ENCODE data around the gene ROS1.

The ROS1 gene

DNA sequence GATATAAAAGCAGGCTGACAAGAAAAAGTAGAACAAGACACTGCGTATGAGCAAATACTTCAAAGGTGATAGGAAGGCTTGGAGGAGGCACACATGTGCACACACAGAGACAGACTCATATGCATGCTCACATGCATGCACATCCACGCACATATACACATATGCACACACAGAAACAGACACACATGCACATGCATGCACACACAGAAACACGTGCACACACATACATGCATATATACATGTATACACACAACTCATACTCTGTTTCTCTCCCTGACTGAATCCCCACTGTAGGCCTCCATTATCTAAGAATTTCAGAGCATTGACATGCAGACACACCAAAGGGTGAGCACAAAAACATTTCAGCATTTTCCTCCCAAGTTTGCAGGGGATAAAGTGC is 116.7 kb downstream of the ROS1 start:
- DNase-seq (ENCODE audit: low read depth): no peak

- no peak for DNase-seq (ENCODE audit: low read depth)
These were observed 118.1 kb downstream of the ROS1 start for GRCh38 chr6:117307655-117308054.

DNA sequence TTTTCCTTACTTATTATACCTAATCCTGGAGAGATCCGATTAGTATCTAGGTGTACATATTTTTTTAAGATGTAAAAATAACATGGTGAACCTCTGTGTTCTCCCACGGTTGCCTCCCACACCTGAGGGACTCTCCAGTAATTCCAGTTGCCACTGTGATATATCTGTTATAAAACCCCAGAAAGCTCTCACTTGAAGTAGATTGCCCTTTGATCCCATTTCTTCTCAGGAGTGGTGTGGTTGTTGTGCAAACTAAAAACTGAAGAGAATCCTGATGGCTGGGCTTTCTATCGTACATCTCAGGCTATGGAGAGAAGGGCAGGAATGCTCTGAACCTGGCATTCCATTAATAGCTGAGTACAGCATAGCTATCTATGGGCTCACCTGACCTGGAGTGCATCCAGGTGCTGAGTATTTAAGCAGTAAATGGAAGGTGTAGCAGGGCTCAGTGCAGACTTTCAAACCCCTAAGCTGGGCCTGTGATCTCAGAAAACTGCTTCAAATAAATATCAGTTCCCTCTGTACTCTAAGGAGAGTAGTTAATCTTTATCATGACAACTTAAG is 119.4 kb downstream of the ROS1 start:
- DNase-seq (ENCODE audit: low read depth): no peak

DNA sequence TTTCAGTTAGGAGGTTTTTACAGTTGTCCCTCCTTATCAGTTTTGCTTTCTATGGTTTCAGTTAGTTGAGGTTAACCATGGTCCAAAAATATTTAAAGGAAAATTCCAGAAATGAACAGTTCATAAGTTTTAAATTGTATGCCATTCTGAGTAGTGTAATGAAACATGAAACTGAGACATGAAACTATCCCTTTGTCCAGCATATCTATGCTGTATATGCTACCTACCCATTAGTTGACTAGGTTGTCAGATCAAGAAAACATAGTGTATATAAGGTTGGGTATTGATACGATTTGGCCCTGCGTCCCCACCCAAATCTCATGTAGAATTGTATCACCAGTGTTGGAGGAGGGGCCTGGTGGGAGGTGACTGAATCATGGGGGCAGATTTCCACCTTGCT is 121.3 kb downstream of the ROS1 start:
- no peak for DNase-seq (ENCODE audit: low read depth)

DNA sequence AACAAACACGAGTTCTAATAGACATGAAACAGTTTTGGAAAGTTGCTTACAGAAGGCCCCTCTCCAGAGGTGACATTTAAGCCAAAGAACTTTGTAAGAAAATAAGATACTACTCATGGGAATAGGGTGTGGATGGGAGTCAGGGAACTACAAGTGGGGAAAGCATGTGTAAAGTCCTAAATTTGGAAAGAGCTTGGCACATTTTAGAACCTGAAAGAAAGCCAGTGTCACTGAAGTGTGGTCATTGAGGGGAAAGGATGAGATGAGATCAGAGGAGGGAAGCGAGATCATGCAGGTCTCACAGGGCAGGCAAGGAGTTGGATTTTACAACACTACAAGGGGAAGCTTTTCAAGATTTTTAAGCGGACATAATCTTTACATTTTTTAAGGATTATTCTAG is 122.4 kb downstream of the ROS1 start:
- no peak for DNase-seq (ENCODE audit: low read depth)

GRCh38 chr6:117298941-117299340 is 126.8 kb downstream of the ROS1 start:
- DNase-seq (ENCODE audit: low read depth): no peak

DNA sequence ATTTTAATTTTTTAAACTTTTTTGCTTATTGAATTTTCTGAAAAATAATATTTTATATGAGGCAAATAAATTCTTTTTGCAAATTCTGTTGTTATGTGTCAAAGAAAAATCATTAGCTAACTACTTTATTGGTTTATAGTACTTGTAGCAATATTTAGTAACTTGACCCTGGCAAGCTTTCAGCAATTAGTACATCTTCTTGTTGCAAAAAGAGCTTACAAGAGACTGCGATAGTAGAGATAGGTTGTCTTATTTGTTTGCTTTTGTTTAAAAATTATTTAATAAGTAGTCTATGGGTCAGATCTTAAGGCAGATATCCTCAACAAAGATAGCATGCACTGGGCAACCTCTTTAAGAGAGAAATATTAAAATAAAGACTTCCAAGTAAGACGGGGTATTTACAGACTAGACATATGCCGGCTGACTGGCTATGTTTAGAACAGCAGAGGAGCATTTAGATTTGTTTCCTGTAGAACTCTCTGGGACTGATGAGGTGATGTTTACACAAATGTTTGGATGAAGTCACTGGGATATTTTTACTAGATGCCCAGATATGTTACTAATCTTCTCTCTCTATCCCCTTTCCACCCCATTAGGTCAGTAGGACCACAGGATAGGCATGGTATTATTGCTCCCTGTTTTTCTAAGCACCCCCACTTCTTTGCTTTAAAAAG is 135.4 kb downstream of the ROS1 start:
- no peak for DNase-seq (ENCODE audit: low read depth)

- DNase-seq (ENCODE audit: low read depth): no peak
These were observed 137.5 kb downstream of the ROS1 start for GRCh38 chr6:117288083-117288715.

GRCh38 chr6:117280922-117281321 is 144.8 kb downstream of the ROS1 start:
- no peak for DNase-seq (ENCODE audit: low read depth)

- DNase-seq (ENCODE audit: low read depth): no peak
These were observed 148.9 kb downstream of the ROS1 start for GRCh38 chr6:117276778-117277316.

- DNase-seq (ENCODE audit: low read depth): no peak
These were observed 150.0 kb downstream of the ROS1 start for GRCh38 chr6:117275711-117276110.

DNA sequence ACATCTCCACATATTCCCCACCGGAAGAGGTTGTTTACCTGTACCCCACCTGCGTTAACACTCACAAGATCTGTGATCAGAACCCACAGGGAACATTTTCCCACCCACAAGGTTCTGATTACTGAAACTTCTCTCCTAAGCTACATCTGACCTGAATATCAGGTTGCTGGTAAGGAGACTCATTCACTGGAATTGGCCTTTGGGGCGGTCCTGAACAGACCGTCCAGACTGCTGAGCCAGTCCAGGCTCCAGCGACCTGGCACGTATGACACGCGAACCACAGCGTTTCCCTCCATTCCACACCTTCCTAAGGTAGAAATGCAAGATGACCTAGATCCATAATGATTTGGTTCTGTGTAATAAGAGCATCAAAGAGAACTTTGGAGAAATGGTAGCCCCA is 150.5 kb downstream of the ROS1 start:
- no peak for DNase-seq (ENCODE audit: low read depth)

DNA sequence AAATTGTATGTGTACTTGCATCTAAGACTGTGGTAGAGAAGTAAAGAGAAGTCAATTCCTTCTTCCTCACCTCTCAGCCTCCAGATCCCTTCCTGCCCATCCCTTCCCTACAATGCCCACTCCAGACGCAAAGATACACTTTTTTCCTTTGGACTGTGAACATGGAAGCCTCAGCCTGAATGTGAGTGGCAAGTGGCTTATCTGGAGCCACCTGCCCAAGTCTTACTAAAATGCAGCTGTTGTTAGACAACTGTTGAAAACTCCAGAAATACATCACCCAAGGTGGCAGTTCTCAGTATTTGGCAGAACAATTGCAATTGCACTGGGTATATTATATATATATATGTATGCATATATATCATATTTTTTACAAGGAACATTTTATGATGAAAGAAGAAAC is 152.9 kb downstream of the ROS1 start:
- no peak for DNase-seq (ENCODE audit: low read depth)

DNA sequence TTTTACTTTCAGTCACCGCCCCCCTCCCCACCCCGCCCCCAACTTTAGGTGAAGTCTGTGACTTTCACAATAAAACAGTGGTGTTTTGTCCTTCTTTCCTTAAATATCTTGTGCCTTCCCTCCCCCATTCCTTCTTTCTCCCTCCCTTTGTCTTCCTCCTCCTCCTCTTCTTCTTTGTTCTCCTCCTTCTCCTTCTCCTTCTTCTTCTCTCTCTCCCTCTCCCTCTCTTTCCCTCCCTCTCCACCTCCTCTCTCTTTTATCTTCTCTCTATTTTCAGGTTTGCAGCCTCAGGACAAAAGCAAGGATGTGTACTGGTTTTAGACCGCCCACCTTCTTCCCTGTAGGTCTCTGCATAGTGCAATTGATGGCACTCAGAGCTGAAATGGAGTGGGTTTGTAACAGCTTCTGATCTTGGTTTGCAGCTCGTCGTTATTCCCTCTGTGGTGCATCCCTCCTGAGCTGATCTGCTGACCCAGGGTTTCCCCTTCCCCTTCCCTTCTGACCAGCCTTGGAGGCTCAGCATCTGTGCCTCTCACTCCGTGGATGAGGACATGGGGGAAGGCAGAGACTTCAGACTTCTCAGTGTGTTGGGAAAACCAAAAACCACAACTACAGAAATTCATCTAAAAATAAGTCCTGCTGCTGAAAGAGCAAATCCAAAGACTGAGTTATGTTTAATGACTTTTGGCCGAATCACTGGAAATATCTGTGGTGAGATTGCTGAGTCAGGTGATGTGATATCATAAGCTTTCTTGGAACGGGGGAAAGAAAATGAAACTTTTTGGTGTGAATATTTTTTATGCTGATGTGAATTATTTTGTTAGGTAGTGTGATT is 153.5 kb downstream of the ROS1 start:
- DNase-seq (ENCODE audit: low read depth): no peak

- no peak for DNase-seq (ENCODE audit: low read depth)
These were observed 154.8 kb downstream of the ROS1 start for GRCh38 chr6:117270843-117271507.

- DNase-seq (ENCODE audit: low read depth): no peak
These were observed 155.5 kb downstream of the ROS1 start for GRCh38 chr6:117270055-117270842.

- no peak for DNase-seq (ENCODE audit: low read depth)
These were observed 156.1 kb downstream of the ROS1 start for GRCh38 chr6:117269638-117270054.

- DNase-seq (ENCODE audit: low read depth): no peak
These were observed 156.8 kb downstream of the ROS1 start for GRCh38 chr6:117268924-117269323.

DNA sequence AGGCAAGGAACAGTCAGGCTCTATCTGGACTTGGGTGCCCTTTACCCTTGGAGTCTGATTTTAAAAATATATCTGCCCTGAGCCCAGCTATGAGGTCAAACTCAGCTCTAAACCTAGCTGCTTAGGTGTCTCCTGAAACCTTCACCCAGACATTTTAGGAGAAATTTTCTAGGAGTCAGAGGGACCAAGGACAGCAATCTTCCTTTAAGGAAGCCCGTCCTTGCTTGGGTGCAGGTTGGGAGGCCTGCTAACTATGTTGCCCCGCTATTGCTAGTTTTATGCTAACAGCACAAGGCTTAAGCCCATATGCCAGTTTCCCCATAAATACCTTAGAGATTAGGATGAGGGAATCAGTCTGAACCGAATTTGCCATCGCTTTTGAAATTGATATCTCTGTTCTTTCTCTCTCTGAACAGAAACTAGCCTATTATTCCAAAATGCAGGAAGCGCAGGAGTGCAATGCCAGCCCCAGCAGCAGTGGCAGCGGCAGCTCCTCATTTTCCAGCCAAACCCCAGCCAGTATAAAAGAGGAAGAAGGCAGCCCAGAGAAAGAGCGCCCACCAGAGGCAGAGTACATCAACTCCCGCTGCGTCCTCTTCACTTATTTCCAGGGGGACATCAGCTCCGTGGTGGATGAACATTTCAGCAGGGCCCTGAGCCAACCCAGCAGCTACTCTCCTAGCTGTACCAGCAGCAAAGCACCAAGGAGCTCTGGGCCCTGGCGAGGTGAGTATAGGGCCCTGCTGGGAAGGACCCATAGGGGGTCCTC is 157.8 kb downstream of the ROS1 start:
- DNase-seq (ENCODE audit: low read depth): no peak

DNA sequence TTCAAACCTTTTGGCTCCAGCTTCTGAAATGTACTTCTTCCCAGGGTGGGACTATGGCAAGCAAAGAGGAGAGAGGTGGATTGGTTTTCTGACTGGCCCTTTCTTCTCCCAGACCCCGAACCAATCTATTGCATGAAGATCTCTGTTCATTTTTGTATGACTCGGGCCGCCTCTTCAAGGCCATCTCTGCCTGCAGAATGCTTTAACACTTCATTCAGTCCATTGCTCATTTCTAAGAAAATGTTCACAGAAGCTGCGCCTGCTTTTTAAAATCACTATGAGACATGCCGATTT is 158.7 kb downstream of the ROS1 start:
- DNase-seq (ENCODE audit: low read depth): no peak

Measured in activated T-cell treated with anti-CD3 and anti-CD28 coated beads for 48 hours (primary cell).